ENCODE results near the gene COL7A1.

DNA sequence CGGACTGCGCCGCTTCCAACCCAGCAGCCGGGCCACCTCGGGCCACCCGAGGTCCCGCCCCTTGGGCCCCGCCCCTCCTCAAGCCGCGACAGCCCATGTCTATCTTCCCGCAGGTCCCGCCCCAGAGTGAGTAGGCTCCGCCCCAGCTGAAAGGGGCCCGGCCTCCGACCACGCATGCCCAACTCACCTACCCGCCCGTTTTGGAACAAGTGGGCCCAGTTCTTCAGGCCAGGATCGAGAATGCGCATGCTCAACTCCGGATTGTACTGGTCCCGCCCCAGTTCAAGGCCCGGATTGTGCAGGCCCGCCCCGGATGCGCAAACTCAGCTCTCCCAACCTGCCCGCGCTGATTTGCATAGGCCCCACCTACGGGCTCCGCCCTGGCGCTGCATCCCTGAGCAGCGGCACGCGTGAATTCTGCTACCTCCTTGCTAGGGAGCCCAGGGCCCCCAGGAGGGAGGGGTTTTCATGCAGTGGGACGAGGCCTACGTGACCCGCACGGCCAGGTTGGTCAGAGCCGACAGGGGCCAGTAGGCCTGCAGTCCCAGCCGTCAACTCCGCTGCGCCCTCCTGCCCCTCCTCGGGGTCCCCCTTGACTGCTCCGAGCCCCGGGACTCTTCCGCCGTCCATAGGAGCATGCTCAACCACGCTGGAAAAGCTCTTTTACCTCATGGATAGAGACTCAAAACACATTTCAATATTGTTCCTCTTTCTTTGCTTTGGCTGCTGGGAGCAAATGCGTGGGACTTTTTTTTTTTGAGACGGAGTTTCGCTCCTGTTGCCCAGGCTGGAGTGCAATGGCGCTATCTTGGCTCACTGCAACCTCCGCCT lies 38.1 kb downstream of the COL7A1 start, which contains the start of gene PFKFB4:
- TF ChIP-seq, protein P1, sequence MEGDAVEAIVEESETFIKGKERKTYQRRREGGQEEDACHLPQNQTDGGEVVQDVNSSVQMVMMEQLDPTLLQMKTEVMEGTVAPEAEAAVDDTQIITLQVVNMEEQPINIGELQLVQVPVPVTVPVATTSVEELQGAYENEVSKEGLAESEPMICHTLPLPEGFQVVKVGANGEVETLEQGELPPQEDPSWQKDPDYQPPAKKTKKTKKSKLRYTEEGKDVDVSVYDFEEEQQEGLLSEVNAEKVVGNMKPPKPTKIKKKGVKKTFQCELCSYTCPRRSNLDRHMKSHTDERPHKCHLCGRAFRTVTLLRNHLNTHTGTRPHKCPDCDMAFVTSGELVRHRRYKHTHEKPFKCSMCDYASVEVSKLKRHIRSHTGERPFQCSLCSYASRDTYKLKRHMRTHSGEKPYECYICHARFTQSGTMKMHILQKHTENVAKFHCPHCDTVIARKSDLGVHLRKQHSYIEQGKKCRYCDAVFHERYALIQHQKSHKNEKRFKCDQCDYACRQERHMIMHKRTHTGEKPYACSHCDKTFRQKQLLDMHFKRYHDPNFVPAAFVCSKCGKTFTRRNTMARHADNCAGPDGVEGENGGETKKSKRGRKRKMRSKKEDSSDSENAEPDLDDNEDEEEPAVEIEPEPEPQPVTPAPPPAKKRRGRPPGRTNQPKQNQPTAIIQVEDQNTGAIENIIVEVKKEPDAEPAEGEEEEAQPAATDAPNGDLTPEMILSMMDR (conservative IDR thresholded peaks at IDR 0.05) = no peak; the same call in 1 of the 2 replicates
- TF ChIP-seq EZH2 (IDR thresholded peaks at IDR 0.05; ENCODE audit: low read depth) = no peak
